Measurements from ENCODE around the gene SDS.

DNA sequence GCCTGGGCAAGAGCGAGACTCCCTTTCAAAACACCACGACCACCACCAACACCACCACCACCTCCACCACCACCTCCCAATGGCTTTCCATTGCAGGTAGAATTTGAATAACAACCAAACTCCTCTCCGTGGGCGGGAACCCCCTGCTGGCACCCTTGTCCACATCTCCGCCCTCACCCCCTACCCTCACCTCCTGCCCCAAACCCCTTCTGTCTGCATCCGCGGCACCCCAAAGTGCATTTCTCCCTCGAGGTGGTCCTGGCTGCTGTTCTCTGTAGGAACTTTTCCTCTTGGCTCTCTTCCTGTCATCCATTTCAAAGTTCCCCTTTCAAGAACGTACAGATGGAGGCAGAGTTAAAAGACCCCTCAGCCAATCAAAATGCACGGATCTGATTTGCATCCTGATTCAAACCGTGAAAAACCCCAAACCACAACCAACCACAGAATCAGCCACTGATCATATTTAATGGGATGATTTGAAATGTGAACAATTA is 22.3 kb upstream of the SDS start:
- TF ChIP-seq PHF8 (conservative IDR thresholded peaks at IDR 0.05; ENCODE audit: low read depth, low read length), result no peak
- TF ChIP-seq EGR1 (IDR thresholded peaks at IDR 0.05; ENCODE audit: borderline replicate concordance, low read depth, low read length), result peak; percentile 90
- TF ChIP-seq RBBP5 (IDR thresholded peaks at IDR 0.05; ENCODE audit: borderline replicate concordance, low read depth, low read length), result no peak
- TF ChIP-seq CHD2 (IDR thresholded peaks at IDR 0.05; ENCODE audit: low read length), result no peak
- TF ChIP-seq, protein P1, sequence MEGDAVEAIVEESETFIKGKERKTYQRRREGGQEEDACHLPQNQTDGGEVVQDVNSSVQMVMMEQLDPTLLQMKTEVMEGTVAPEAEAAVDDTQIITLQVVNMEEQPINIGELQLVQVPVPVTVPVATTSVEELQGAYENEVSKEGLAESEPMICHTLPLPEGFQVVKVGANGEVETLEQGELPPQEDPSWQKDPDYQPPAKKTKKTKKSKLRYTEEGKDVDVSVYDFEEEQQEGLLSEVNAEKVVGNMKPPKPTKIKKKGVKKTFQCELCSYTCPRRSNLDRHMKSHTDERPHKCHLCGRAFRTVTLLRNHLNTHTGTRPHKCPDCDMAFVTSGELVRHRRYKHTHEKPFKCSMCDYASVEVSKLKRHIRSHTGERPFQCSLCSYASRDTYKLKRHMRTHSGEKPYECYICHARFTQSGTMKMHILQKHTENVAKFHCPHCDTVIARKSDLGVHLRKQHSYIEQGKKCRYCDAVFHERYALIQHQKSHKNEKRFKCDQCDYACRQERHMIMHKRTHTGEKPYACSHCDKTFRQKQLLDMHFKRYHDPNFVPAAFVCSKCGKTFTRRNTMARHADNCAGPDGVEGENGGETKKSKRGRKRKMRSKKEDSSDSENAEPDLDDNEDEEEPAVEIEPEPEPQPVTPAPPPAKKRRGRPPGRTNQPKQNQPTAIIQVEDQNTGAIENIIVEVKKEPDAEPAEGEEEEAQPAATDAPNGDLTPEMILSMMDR (IDR thresholded peaks at IDR 0.05; ENCODE audit: control extremely low read depth in 1 of 3, insufficient read depth in 1 of 3, low read depth in 1 of 3, low read length in 3 of 3), result no peak
